Caki2 (cell line): ENCODE results near the gene ARHGAP15. TPM values are rescaled to one million over a fixed set of nuclear protein-coding genes. Genes with fewer than 3 reads are reported as not detected.

Experiments used
- DNase-seq: peaks from one replicate; pipeline ENCODE4 v3.0.0-alpha.2; 2015; ENCODE audit warnings: low read depth
- in situ Hi-C: cut with HindIII; loops from 2 replicates; pipeline ENCODE4 v1.10.0; 2016; ENCODE audit warnings: low sequenced_read_pairs, low pct_unique_long_range_greater_than_20kb, mixed read lengths
- total RNA-seq: library from RNA; depleted of rRNA; stranded (reverse); fragments of >200 nt; shearing (Covaris generic); gene quantifications from 2 replicates; pipeline ENCODE4 v1.2.3, GENCODE V29; 2014; ENCODE audit warnings: low replicate concordance

The ARHGAP15 gene
- total RNA-seq, 1 experiment from 2014 or later = not detected

DNA sequence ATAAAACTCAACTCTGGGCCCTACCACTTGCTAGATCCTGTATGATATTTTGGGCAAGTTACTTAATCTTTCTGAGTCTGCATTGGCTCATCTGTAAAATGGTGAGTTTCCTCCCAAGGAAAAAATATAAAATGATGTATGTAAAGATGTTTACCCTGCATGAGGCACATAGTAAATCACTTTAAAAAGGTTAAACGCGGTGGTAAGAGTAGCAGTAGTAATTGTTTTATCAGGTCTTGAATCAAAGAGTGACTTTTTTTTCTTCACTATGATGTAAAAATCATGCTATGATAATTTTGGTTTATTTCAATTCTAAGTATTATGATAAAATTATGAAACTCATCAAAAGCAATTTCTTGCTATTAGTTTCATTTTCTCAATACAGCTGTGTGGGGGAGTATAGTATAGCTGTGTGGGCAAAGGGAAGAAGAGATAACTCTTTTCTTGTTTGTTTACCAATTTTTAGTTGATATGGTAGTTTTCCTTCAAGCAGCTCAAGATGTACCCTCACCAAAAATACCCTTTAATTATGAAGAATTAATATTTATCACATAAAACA is 10.7 kb downstream of the ARHGAP15 start:
- in situ Hi-C loops = no loop called here
- DNase-seq = no peak

DNA sequence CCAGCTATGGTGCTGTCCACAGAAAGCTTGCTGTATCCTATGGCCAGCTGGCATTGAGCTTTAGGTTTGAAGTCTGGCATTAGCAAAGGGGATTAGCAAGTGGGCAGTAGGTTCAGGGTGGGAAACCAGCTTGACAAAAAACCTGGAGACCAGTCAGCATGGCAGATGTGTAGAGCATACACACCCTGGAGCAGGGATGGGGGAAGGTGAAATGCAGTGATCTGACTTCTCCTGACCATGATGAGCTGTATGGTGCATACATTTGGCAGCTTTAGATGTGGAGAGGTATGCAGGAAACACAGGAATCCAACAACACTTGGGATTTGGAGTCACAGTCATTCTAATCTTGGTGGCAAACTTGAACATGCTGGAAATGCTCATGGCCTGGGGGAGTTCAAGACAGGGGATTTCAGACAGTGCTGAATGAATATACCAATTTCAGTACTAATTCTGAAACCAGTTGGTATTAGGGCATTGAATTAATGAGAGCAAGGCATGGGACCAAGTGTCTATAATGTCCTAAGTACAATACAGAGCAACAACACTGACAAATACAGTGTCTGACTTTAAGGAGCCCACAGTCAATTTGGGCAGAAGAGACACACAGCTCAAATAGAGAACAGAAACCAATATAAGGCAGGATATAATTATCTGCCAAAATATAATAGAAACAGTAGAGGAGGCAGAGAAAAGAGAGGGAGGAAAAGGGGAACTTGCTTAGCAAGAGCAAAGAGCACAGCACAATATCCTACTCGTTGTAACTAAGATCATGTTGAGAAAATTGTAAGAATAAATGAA is 11.8 kb downstream of the ARHGAP15 start:
- in situ Hi-C loops = no loop called here
- DNase-seq = no peak

DNA sequence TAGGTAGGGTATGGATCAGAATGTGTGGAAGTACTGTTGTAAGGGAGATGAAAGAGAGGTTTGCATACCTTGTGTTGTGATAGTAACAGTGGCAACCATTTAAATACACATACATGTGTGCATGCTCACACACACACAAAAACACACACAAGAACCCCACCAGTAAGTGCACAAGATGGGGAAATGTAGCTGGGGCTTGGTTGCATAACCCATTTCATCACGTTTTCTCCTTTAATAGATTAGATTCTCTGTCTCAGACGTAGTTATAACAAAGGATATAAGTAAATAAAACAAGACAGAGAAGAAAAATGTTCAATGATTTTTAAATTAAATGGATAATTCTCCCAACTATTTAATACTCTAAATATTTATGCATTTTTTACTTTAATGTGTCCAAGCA is 13.4 kb downstream of the ARHGAP15 start:
- no peak for DNase-seq
- in situ Hi-C loops = no loop called here

DNA sequence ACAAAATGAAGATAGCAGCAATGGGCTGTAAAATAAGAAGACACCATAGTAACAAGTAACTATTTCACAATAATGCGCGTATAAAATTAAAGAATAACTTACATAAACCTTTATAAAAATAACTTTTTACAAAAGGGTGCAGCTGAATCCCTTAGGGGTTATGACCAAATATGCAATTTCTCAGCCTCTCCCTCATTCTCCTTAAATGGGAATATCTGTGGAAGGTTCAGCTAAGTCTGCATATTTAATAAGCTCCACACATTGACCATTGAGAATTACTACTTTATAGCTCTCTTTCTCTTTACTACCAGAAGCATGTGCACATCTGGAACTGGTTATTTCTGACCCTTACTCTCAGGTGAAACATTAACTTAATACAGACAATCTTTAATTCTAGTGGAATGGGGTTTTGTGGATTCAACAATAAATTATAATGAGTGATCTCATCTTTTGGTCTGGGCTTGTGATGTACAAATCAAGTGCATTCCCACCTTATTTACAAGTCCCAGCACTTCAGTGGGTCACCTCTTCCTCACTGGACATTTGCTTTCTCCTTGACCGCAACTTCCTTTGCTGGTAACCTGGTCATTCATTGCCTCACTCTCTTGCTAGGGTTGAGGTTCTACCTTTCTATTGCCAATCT is 15.7 kb downstream of the ARHGAP15 start:
- in situ Hi-C loops = no loop called here
- DNase-seq = no peak

DNA sequence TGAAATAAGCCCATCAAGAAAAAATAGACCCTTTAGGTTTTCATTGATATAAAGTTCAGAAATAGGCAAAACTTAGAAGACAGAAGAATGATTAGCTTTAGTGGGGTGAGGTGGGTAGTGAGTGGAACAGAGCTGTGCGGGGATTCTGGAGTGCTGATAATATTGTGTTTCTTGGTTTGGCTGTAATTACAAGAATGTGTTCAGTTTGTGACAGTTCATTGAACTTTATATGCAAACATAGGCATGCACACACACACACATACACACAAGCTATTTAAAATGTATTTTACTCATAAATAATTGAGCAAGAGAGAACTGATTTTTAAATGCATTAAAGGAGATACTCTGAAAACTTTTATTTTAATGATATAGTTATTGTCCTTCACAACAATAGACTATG is 17.1 kb downstream of the ARHGAP15 start:
- in situ Hi-C loops = no loop called here
- no peak for DNase-seq

DNA sequence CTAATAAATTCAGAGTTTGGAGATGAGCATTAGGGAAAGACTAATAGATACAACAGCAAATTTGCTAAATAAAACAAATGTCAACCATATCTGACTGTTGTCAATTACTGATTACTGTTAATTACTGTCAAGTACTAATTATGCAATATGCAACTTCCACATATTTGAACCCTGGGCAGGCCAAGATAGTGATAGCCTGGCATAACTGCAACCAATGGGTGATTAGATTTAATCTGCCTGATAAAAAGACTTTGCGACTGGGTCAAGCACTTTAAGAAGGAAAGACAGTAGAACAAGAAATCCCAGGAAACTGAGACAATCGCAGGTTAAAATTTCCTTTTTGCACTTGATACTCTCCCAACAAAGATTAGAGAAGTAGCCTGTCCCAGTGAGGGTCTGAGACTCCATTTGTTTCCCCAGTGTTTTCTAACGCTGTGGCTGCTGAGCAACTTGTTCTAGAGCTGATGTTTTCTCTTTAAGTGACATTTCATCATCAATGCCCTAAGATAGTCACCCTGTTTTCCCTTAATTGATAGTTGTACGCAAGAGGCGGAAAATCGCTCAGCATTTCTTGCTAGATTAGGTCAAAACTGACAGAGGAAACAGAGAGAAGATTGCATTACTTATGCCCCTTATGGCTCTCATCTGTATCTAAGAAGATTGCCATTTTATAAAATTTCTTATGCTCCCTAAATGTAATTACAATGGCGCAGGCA is 17.8 kb downstream of the ARHGAP15 start:
- no peak for DNase-seq
- in situ Hi-C loops = no loop called here

DNA sequence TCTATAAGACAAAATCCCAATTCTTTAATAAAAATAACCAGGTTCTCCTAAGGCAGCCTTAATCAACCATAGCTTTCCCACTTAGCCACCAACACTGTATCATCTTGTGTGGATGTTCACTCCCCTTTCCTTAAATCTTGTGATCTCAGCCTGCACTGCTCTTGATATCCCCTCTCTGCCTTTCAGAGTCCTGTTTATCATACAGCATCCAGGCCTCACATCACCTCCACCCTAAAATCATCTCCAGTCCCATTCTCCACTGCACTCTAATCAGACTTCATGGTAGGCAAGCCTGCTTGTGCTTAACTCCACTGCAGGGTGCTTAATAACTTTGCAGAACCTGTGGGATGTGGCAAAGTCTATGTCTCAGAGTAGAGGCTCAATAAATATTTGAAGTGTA is 18.8 kb downstream of the ARHGAP15 start:
- DNase-seq = no peak
- in situ Hi-C loops = no loop called here

DNA sequence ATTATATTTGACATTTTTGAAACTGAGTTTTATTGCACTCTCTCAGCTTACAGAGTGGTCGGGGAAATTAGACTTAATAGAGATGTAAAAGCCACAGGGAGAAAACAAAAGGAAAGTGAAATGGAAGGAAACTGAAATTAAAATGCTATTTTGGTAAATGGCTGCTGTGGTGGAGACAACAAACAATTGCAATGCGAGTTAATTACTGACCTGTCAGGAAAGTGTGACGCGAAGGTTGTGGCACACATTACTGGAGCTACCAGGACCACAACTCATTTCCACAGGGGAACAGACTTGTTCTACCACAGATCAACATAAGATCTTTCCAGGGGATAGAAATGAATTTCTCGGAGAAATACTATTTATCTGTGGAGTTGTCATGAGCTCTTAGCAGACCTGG is 19.5 kb downstream of the ARHGAP15 start:
- in situ Hi-C loops = no loop called here
- no peak for DNase-seq

DNA sequence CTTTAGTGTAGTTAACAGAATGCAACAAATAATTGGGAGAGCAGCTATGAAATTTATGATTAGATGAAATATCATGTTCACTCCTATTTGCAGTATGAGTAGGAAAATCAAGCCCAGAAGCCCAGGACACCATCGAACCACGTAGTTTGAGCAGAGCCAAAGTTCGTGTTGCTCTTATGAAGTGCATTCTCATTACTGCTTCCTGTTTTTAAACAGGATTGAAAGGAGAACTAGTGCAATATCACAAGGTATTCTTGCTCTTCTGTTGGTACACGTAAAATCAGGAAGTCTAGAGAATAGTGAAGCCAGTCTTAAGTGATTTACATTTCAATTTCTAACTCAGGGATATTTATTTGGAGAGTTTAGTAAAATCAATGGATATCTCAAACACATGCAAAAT is 21.1 kb downstream of the ARHGAP15 start:
- in situ Hi-C loops = no loop called here
- DNase-seq = no peak

DNA sequence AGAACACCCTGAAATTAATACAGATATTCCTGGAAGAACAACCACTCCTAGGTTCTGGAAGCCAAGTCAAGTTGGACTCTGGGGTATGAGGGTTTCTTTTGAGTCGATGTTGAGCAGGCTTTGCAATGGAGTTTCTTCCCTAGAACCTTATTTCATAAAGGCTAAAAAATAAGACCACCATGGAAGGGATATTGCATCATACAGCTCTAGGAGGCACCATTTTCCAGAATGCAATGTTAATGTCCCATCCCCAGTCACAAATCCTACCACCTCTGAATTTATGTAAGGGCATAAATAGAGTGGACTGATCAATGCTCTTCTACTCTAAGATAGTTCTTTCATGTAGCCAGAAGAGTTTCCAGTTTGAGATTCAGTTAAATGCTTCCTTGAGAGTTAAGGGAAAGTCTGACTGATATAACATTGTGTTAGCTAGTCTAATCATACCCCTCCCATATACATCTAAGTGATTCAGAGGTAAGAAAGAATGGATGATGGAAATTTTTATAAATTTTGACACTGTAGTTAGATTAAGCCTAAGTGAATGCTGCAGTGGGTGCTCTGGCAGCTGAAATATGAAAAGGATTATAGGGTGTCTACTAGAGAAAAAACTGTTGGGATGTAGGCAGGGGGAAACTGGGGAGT is 22.0 kb downstream of the ARHGAP15 start:
- DNase-seq = no peak
- in situ Hi-C loops = no loop called here

DNA sequence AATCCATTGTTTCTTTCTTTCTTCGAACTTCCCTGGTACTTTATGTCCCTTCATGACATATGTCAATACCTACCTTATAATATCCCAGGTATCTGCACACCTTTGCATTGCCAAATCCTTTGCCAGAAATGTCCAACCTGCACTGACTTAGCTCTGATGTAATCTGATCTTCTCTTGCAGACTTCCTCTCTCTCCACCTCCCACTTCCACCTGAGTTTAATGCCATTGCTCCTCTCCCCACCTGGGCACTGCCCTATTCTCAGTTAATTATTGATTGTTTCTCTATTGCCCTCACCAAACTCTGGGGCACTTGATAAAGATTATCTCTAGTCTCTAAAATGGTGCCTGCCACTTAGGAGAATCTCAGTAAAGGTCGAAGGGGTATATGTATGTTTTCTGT is 23.0 kb downstream of the ARHGAP15 start:
- no peak for DNase-seq
- in situ Hi-C loops = no loop called here

DNA sequence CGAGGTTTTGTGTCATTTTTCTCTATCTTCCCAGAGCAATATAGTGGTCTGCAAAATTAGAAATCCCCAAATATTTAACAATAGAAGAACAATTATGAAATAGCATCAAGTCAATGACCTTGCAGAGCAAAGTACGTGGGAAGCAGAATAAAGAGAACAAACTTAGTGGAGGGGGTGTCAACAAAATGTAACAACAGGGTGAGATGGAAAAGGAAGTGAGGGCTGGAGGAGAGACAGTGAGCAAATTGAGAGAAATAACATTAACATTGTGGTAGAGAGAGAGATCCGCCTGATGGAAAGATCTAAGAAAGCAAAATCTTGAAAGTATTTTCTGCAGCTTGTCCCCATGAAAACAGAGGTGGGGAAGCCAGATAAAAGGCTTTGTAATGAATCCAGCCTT is 23.4 kb downstream of the ARHGAP15 start:
- no peak for DNase-seq
- in situ Hi-C loops = no loop called here

DNA sequence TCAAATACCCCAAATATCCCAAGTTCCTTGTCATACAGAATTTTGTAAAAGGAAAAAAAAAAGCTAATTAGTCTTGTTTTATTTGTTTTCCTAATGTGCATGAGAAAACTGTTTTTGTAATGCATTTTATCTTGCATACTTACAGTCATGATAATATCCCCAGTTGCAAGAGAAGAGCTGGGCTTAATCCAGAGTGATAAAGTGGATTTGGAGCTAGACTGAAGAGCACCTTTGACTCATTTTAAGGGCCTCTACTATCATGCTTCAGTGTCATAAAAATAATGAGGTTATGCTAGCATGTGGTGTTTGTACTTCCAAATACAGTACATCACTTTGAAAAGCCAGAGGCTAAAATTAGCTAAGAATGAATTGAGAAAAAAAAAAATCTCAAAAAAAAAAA is 26.4 kb downstream of the ARHGAP15 start:
- in situ Hi-C loops = no loop called here
- DNase-seq = no peak

DNA sequence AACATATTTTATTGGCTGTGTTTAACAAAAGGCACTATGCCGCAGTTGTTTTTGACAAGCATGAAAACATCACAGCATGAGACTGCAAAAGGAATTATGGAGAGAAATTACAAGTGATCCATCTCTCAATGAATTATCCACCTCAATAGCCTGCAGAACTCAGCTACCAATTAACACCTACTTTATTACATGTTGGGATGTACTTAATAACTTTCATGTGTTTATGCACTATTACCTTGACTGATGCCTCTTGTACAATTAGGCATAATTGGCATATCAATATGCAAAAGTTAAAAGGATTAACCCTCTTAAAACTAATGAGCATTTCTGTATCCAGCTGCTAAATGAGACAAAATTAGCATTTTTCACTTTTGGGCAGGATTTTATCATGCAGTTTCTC is 27.8 kb downstream of the ARHGAP15 start:
- no peak for DNase-seq
- in situ Hi-C loops = no loop called here

DNA sequence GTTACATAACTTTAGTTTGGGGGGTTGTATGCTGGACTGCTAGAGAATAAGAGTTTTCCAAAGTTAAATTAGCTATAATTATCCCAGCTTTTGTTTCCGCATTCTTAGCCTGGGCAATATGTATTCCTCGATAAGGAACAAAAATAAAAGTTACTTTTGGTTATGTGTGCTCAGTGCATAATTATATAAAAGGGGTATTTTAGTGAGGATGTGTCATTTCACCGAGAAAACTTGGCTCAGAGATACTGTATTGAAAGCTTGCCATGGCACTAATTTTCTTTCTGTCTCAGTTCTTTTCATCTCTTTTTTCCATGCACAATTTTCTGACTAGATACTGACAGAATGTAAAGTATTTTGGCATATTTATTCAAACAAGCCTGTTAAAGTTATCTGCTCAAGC is 28.2 kb downstream of the ARHGAP15 start:
- no peak for DNase-seq
- in situ Hi-C loops = no loop called here

DNA sequence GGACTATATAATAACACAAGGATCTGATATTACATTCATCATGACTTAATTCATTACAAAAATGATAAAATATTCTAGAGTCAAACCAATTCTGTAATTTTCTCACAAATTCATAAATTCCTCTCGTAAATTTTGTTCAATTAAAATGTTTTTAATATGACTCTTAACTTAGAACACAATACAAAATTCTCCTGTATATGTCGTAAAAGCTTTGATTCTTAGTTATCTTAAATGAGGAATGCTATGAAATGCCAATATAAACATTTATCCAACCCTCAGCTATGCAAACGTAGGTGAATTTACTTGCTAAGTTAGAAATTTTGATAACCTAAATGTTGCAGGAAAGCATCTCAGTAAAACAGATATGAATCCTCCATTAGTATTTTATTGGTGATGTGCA is 28.9 kb downstream of the ARHGAP15 start:
- DNase-seq = no peak
- in situ Hi-C loops = no loop called here

DNA sequence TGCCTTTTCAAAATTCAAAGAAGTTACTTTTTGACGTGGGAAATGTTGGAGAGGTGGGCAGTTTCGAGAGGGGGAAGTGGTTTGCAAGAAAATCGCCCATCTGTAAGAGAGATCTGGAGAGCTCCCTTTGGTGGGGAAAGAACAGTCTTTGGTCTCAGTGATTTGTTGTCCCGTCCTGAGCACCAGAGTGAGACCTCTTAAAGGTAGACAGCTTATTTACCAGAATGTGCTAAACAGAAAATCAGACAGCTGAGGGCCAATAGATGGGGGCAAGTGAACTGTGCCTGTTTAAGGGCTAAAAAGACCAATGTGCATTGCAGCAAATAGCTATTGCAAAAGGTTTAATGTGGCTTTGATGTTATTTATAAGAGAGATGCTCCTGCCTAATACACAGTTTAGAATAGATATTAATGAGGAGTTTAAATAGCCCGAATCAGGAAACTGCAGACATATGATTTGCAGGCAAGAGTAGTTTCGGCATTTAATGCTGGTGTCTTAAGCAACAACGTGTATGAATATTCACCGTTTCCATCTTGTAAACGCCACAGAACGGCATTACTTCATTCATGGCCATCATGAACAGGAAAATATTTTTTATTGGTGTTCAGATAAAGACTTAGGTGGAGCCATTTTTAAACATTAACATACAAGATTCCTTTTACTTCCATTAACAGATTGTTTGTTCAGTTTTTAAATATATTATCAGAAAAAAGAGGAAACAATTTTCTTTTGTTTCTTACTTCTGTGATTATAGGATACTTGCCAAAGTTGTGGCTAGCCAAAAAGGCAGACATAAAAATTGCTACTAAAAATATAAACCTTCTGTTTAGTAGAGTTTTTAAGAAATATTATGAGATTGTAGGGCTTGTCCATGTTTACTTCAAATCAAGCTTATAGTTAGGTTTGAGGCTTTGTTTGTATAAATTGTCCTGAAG is 29.6 kb downstream of the ARHGAP15 start:
- no peak for DNase-seq
- in situ Hi-C loops = no loop called here

DNA sequence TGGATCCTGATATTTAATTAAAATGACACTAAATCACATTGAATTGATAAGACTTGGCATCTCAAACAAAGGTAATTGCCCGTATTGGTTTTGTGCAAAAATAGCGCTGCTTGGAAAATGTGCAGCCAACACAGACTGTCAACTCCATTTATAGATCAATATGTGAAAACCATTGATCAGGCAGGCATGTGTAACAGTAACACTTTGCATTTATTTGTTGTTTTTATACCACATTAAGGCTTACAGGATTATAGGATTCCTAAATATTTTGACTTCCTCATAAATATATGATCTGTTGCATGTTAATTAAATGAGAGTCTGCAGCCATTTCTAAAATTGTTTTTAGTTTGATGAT is 30.2 kb downstream of the ARHGAP15 start:
- in situ Hi-C loops = no loop called here
- DNase-seq = no peak
